Liver (tissue), 9 donors: ENCODE results near the gene ZNF222. TPM values are rescaled to one million over a fixed set of nuclear protein-coding genes. Genes with fewer than 3 reads are reported as not detected.
A peak's percentile ranks its signal among the peaks of the same experiment; 100 is the strongest.

ENCODE experiments used
- DNase-seq: peaks from one replicate; pipeline ENCODE4 v3.0.0-alpha.2; 2017; ENCODE audit warnings: low spot score
- H3K27ac ChIP-seq, 2 donors: one replicate each; pipeline ENCODE4 v1.7.0; 2013; ENCODE audit warnings: inconsistent platforms in 2 of 2, low read length in 2 of 2, control low read depth in 1 of 2, low read depth in 1 of 2, mild to moderate bottlenecking in 1 of 2
- H3K27me3 ChIP-seq, 4 donors: one replicate each; pipeline versions ENCODE4 v1.6.1 to v1.7.0; 2013; ENCODE audit warnings: low read length in 3 of 4, inconsistent platforms in 1 of 4, mild to moderate bottlenecking in 1 of 4, moderate library complexity in 1 of 4; ENCODE audit not compliant: control insufficient read depth in 4 of 4, insufficient read depth in 4 of 4
- H3K36me3 ChIP-seq, 4 donors: one replicate each; pipeline versions ENCODE4 v1.6.1 to v1.7.0; 2013; ENCODE audit warnings: low read length in 3 of 4, mild to moderate bottlenecking in 3 of 4, low read depth in 1 of 4, moderate library complexity in 1 of 4; ENCODE audit not compliant: control insufficient read depth in 4 of 4, insufficient read depth in 3 of 4
- H3K4me1 ChIP-seq, 4 donors: one replicate each; pipeline versions ENCODE4 v1.6.1 to v1.7.0; 2013; ENCODE audit warnings: low read length in 3 of 4, mild to moderate bottlenecking in 3 of 4, moderate library complexity in 1 of 4; ENCODE audit not compliant: control insufficient read depth in 4 of 4, insufficient read depth in 4 of 4
- H3K4me3 ChIP-seq, 3 donors: one replicate each; pipeline versions ENCODE4 v1.6.1 to v1.7.0; 2013; ENCODE audit warnings: low read length in 3 of 3, control low read depth in 1 of 3, low read depth in 1 of 3, mild to moderate bottlenecking in 1 of 3
- H3K9ac ChIP-seq, 2 donors: one replicate each; pipeline ENCODE4 v1.7.0; 2013; ENCODE audit warnings: low read length in 2 of 2, mild to moderate bottlenecking in 2 of 2, moderate library complexity in 2 of 2, control low read depth in 1 of 2, low read depth in 1 of 2
- H3K9me3 ChIP-seq, 4 donors: one replicate each; pipeline versions ENCODE4 v1.6.1 to v1.7.0; 2013; ENCODE audit warnings: low read length in 3 of 4; ENCODE audit not compliant: control insufficient read depth in 4 of 4
- EGR1 ChIP-seq, 2 donors: IDR thresholded peaks; 2 replicates each; pipeline ENCODE4 v1.6.1; 2016 to 2018; ENCODE audit warnings: antibody characterized with exemption in 2 of 2, low read depth in 2 of 2
- FOXA1 ChIP-seq: IDR thresholded peaks from 2 replicates; pipeline ENCODE4 v1.6.1; 2016; ENCODE audit warnings: antibody characterized with exemption
- FOXA2 ChIP-seq: IDR thresholded peaks from 2 replicates; pipeline ENCODE4 v1.6.1; 2016; ENCODE audit warnings: antibody characterized with exemption
- GABPA ChIP-seq, 2 donors: IDR thresholded peaks in 1 of 2; conservative IDR thresholded peaks in 1 of 2; 2 replicates each; pipeline ENCODE4 v1.6.1; 2016; ENCODE audit warnings: antibody characterized with exemption in 2 of 2, mild to moderate bottlenecking in 1 of 2, moderate library complexity in 1 of 2
- HNF4A ChIP-seq, 2 donors: conservative IDR thresholded peaks; 2 replicates each; pipeline ENCODE4 v1.6.1; 2016; ENCODE audit warnings: antibody characterized with exemption in 2 of 2, mild to moderate bottlenecking in 2 of 2
- HNF4G ChIP-seq: IDR thresholded peaks from 2 replicates; pipeline ENCODE4 v1.6.1; 2016; ENCODE audit warnings: antibody characterized with exemption
- JUND ChIP-seq, 2 donors: IDR thresholded peaks; 2 replicates each; pipeline ENCODE4 v1.6.1; 2016; ENCODE audit warnings: antibody characterized with exemption in 2 of 2
- MAX ChIP-seq: IDR thresholded peaks from 2 replicates; pipeline ENCODE4 v1.6.1; 2016; ENCODE audit warnings: antibody characterized with exemption
- NR2F2 ChIP-seq: IDR thresholded peaks from 2 replicates; pipeline ENCODE4 v1.6.1; 2016; ENCODE audit warnings: antibody characterized with exemption
- RAD21 ChIP-seq, 2 donors: IDR thresholded peaks; 2 replicates each; pipeline ENCODE4 v1.6.1; 2016; ENCODE audit warnings: antibody characterized with exemption in 2 of 2, mild to moderate bottlenecking in 2 of 2
- RXRA ChIP-seq, 2 donors: IDR thresholded peaks; 2 replicates each; pipeline ENCODE4 v1.6.1; 2017 to 2018; ENCODE audit warnings: antibody characterized with exemption in 2 of 2, mild to moderate bottlenecking in 1 of 2
- SP1 ChIP-seq: IDR thresholded peaks from 2 replicates; pipeline ENCODE4 v1.6.1; 2018; ENCODE audit warnings: antibody characterized with exemption, mild to moderate bottlenecking
- TAF1 ChIP-seq: conservative IDR thresholded peaks from 2 replicates; pipeline ENCODE4 v1.6.1; 2016; ENCODE audit warnings: antibody characterized with exemption, mild to moderate bottlenecking
- YY1 ChIP-seq: IDR thresholded peaks from 2 replicates; pipeline ENCODE4 v1.6.1; 2016; ENCODE audit warnings: antibody characterized with exemption, mild to moderate bottlenecking
- WGBS: extraction: QIAGEN DNeasy Blood & Tissue Kit; methylation state at CpG from one replicate; pipeline ENCODE4 v1.1.7; 2013; 5-methylcytosine and 5-hydroxymethylcytosine counted together
- polyA plus RNA-seq, 2 donors: library from polyadenylated mRNA; stranded (reverse) in 1 of 2; unstranded in 1 of 2; fragments of 200-250 nt in 1 of 2; fragments of >200 nt in 1 of 2; fragmentation: Nextera tagmentation in 1 of 2; extraction: Ambion mirVana in 1 of 2; gene quantifications; one replicate each; pipeline versions ENCODE4 v1.2.1 to v1.2.3, GENCODE V29; 2013 to 2015
- total RNA-seq, 2 donors: library from RNA; depleted of rRNA; stranded (reverse); fragments of >200 nt; gene quantifications; one replicate each; pipeline ENCODE4 v1.2.3, GENCODE V29; 2014
- TF ChIP-seq, protein P1 (sequence below): IDR thresholded peaks from 2 replicates; pipeline ENCODE4 v1.6.1; 2016; ENCODE audit warnings: antibody characterized with exemption
- TF ChIP-seq, protein P2 (sequence below): IDR thresholded peaks from 2 replicates; pipeline ENCODE4 v1.6.1; 2016; ENCODE audit warnings: antibody characterized with exemption
- TF ChIP-seq, protein P3 (sequence below): IDR thresholded peaks from 2 replicates; pipeline ENCODE4 v1.6.1; 2016; ENCODE audit warnings: antibody characterized with exemption, mild to moderate bottlenecking
- TF ChIP-seq, protein P4 (sequence below): fragments of 150-350 bp; IDR thresholded peaks from 2 replicates; pipeline ENCODE4 v1.5.1; 2017; ENCODE audit warnings: improper control_type of control experiment, low read depth, low read length; ENCODE audit not compliant: missing input control
- donor health status: healthy.
- donor health status: healthy.
- donor health status: healthy.
- donor health status: healthy.
- donor health status: healthy.

Gene ZNF222
- total and polyA plus RNA-seq, 4 donors, result 0.79 to 2.5 (median 1.5) TPM

DNA sequence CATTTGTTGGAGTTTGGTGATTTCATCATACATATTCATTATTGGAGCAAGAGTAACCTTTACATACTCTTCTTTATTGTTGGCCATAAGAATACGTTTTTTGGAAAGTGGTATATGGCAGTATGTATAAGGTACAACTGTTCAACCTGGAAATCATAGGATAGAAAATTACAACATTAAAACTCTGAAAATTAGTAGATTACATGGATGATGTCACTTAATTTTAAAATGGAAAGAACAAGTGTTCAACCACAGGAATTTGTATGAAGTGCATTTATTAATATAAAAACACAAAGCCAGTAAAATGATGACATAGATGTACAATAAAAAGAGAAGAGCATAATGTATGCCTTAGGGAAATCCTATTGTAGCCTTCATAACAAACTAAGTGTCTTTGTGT, 48.4 kb upstream of the ZNF222 start:
- Histone ChIP-seq H3K9me3 (peaks cover 15 to 65% (median 46%) of the 10 kb centered on the region in 4 donors), H3K27ac (no peak overlapping the region), H3K27me3 (no peaks in the 10 kb centered on the region), H3K4me1 (no peaks in the 10 kb centered on the region), H3K36me3 (no peaks in the 10 kb centered on the region), H3K9ac (no peak overlapping the region), H3K4me3 (peak overlapping the region in 1 of 3 donors; percentile 25)
- TF ChIP-seq MAX (no peak), YY1 (no peak), FOXA2 (no peak), RAD21 (IDR thresholded peaks at IDR 0.05) (no peak), TAF1 (no peak), HNF4G (no peak), RXRA (IDR thresholded peaks at IDR 0.05) (no peak), NR2F2 (no peak), JUND (IDR thresholded peaks at IDR 0.05) (no peak)
- TF ChIP-seq, protein P1, sequence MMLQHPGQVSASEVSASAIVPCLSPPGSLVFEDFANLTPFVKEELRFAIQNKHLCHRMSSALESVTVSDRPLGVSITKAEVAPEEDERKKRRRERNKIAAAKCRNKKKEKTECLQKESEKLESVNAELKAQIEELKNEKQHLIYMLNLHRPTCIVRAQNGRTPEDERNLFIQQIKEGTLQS, result no peak
- TF ChIP-seq, protein P2, sequence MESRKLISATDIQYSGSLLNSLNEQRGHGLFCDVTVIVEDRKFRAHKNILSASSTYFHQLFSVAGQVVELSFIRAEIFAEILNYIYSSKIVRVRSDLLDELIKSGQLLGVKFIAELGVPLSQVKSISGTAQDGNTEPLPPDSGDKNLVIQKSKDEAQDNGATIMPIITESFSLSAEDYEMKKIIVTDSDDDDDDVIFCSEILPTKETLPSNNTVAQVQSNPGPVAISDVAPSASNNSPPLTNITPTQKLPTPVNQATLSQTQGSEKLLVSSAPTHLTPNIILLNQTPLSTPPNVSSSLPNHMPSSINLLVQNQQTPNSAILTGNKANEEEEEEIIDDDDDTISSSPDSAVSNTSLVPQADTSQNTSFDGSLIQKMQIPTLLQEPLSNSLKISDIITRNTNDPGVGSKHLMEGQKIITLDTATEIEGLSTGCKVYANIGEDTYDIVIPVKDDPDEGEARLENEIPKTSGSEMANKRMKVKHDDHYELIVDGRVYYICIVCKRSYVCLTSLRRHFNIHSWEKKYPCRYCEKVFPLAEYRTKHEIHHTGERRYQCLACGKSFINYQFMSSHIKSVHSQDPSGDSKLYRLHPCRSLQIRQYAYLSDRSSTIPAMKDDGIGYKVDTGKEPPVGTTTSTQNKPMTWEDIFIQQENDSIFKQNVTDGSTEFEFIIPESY, result no peak
- 90% methylated on average over 1 of the region's 1 CpG for WGBS
- DNase-seq, result no peak

DNA sequence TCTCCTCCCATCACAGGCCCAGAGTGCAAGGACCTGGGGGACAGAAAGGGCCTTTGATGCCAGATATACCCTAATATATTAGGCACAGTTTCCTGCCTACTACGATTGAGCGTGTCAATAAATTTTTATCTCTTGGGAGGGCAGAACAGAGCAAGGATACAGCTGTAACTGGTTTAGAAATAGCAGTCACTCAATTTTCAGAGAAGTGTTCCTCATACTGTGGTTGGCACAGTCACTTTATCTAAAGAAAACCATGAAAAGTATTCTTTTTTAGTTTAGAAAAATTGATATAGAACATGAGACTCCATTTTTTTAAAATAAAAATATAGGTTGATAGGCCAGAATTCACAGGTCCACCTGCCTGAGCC, 41.7 kb upstream of the ZNF222 start:
- TF ChIP-seq FOXA1, result no peak
- TF ChIP-seq, protein P3, sequence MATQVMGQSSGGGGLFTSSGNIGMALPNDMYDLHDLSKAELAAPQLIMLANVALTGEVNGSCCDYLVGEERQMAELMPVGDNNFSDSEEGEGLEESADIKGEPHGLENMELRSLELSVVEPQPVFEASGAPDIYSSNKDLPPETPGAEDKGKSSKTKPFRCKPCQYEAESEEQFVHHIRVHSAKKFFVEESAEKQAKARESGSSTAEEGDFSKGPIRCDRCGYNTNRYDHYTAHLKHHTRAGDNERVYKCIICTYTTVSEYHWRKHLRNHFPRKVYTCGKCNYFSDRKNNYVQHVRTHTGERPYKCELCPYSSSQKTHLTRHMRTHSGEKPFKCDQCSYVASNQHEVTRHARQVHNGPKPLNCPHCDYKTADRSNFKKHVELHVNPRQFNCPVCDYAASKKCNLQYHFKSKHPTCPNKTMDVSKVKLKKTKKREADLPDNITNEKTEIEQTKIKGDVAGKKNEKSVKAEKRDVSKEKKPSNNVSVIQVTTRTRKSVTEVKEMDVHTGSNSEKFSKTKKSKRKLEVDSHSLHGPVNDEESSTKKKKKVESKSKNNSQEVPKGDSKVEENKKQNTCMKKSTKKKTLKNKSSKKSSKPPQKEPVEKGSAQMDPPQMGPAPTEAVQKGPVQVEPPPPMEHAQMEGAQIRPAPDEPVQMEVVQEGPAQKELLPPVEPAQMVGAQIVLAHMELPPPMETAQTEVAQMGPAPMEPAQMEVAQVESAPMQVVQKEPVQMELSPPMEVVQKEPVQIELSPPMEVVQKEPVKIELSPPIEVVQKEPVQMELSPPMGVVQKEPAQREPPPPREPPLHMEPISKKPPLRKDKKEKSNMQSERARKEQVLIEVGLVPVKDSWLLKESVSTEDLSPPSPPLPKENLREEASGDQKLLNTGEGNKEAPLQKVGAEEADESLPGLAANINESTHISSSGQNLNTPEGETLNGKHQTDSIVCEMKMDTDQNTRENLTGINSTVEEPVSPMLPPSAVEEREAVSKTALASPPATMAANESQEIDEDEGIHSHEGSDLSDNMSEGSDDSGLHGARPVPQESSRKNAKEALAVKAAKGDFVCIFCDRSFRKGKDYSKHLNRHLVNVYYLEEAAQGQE, result no peak
- TF ChIP-seq SP1, result no peak
- TF ChIP-seq, protein P4, sequence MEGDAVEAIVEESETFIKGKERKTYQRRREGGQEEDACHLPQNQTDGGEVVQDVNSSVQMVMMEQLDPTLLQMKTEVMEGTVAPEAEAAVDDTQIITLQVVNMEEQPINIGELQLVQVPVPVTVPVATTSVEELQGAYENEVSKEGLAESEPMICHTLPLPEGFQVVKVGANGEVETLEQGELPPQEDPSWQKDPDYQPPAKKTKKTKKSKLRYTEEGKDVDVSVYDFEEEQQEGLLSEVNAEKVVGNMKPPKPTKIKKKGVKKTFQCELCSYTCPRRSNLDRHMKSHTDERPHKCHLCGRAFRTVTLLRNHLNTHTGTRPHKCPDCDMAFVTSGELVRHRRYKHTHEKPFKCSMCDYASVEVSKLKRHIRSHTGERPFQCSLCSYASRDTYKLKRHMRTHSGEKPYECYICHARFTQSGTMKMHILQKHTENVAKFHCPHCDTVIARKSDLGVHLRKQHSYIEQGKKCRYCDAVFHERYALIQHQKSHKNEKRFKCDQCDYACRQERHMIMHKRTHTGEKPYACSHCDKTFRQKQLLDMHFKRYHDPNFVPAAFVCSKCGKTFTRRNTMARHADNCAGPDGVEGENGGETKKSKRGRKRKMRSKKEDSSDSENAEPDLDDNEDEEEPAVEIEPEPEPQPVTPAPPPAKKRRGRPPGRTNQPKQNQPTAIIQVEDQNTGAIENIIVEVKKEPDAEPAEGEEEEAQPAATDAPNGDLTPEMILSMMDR, result no peak
- TF ChIP-seq JUND (IDR thresholded peaks at IDR 0.05), result no peak
- no peak for TF ChIP-seq TAF1
- no peak for TF ChIP-seq YY1
- no peak for TF ChIP-seq NR2F2
- no peak for TF ChIP-seq GABPA (IDR thresholded peaks at IDR 0.05 in 1 of 2, conservative IDR thresholded peaks at IDR 0.05 in 1 of 2)
- TF ChIP-seq HNF4A (conservative IDR thresholded peaks at IDR 0.05), result no peak
- TF ChIP-seq RXRA (IDR thresholded peaks at IDR 0.05), result no peak
- TF ChIP-seq FOXA2, result no peak
- TF ChIP-seq, protein P2, result no peak
- TF ChIP-seq RAD21 (IDR thresholded peaks at IDR 0.05), result no peak
- TF ChIP-seq EGR1 (IDR thresholded peaks at IDR 0.05; ENCODE audit: low read depth in 2 of 2), result no peak
- TF ChIP-seq, protein P1, result no peak
- no peak for TF ChIP-seq MAX
- Histone ChIP-seq H3K4me1 (peaks cover 0 to 8% (median 0%) of the 10 kb centered on the region in 4 donors), H3K36me3 (peaks cover 0 to 15% (median 6%) of the 10 kb centered on the region in 4 donors), H3K4me3 (peak overlapping the region; percentile 68 to 88 (median 84)), H3K9ac (no peak overlapping the region), H3K27me3 (no peaks in the 10 kb centered on the region), H3K27ac (no peak overlapping the region), H3K9me3 (peaks cover 4 to 27% (median 19%) of the 10 kb centered on the region in 4 donors)
- no peak for DNase-seq
- 69% methylated on average over 2 of the region's 2 CpGs for WGBS
